Sigmoid colon (tissue), 7 donors: Measurements from ENCODE around the gene KLHL26. TPM values are rescaled to one million over a fixed set of nuclear protein-coding genes. Genes with fewer than 3 reads are reported as not detected.

ENCODE experiments used
- DNase-seq: peaks from one replicate; pipeline ENCODE4 v3.0.0-alpha.2; 2019
- H3K27ac ChIP-seq, 4 donors: fragments of 200-600 bp; sonication (generic); one replicate each; pipeline ENCODE4 v1.5.1; 2016 to 2019; ENCODE audit warnings: mild to moderate bottlenecking in 1 of 4
- H3K27me3 ChIP-seq, 3 donors: fragments of 200-600 bp; sonication (generic); one replicate each; pipeline ENCODE4 v1.5.1; 2019; ENCODE audit warnings: mild to moderate bottlenecking in 1 of 3
- H3K36me3 ChIP-seq, 4 donors: fragments of 200-600 bp; sonication (generic); one replicate each; pipeline ENCODE4 v1.5.1; 2016 to 2019
- H3K4me1 ChIP-seq, 4 donors: fragments of 200-600 bp; sonication (generic); one replicate each; pipeline ENCODE4 v1.5.1; 2017 to 2019
- H3K4me3 ChIP-seq, 4 donors: fragments of 200-600 bp; sonication (generic); one replicate each; pipeline ENCODE4 v1.5.1; 2017 to 2019; ENCODE audit warnings: mild to moderate bottlenecking in 2 of 4, moderate library complexity in 1 of 4
- H3K9me3 ChIP-seq, 4 donors: fragments of 200-600 bp in 3 of 4; sonication (generic) in 3 of 4; one replicate each; pipeline versions ENCODE4 v1.5.1 to v1.6.1; 2013 to 2019
- EP300 ChIP-seq, 4 donors: sonication (generic); formaldehyde crosslinking; IDR thresholded peaks; one replicate each; pipeline ENCODE4 v1.6.1; 2017; ENCODE audit warnings: antibody characterized with exemption in 4 of 4
- POLR2A ChIP-seq, 2 donors: fragments of 450-650 bp; IDR thresholded peaks; one replicate each; pipeline ENCODE4 v1.6.1; 2016; ENCODE audit warnings: antibody characterized with exemption in 2 of 2, mild to moderate bottlenecking in 2 of 2, moderate library complexity in 2 of 2
- POLR2AphosphoS5 ChIP-seq, 4 donors: sonication (generic); formaldehyde crosslinking; IDR thresholded peaks; one replicate each; pipeline ENCODE4 v1.6.1; 2017; ENCODE audit warnings: antibody characterized with exemption in 4 of 4
- WGBS, 2 donors: extraction: QIAGEN DNeasy Blood & Tissue Kit; methylation state at CpG; one replicate each; pipeline ENCODE4 v1.1.7; 2013; 5-methylcytosine and 5-hydroxymethylcytosine counted together
- intact Hi-C: fragments of 100-400 bp; cut with DNase I; formaldehyde crosslinking; loops from one replicate; pipeline ENCODE4 v1.15.1; 2023
- polyA plus RNA-seq, 3 donors: library from polyadenylated mRNA; stranded (reverse); fragments of 200-250 nt; gene quantifications; one replicate each; pipeline ENCODE4 v1.2.3, GENCODE V29; 2013
- total RNA-seq, 4 donors: library from RNA; depleted of rRNA; stranded (reverse); fragments of >200 nt; gene quantifications; one replicate each; pipeline ENCODE4 v1.1.0, GENCODE V29; 2016
- TF ChIP-seq, protein P1 (sequence below), 4 experiments: fragments of 450-650 bp in 3 of 4; fragments of 200-600 bp in 1 of 4; IDR thresholded peaks; one replicate each; pipeline ENCODE4 v1.5.1; 2016 to 2019; ENCODE audit warnings: antibody characterized with exemption in 4 of 4, mild to moderate bottlenecking in 3 of 4, moderate library complexity in 2 of 4
- donor health status: healthy with polysubstance abuse.
- donor health status: Bipolar disorder and iron deficiency.
- donor health status: healthy.

KLHL26 gene
- total and polyA plus RNA-seq, 7 donors, result 1.6 to 8.3 (median 4.8) TPM

DNA sequence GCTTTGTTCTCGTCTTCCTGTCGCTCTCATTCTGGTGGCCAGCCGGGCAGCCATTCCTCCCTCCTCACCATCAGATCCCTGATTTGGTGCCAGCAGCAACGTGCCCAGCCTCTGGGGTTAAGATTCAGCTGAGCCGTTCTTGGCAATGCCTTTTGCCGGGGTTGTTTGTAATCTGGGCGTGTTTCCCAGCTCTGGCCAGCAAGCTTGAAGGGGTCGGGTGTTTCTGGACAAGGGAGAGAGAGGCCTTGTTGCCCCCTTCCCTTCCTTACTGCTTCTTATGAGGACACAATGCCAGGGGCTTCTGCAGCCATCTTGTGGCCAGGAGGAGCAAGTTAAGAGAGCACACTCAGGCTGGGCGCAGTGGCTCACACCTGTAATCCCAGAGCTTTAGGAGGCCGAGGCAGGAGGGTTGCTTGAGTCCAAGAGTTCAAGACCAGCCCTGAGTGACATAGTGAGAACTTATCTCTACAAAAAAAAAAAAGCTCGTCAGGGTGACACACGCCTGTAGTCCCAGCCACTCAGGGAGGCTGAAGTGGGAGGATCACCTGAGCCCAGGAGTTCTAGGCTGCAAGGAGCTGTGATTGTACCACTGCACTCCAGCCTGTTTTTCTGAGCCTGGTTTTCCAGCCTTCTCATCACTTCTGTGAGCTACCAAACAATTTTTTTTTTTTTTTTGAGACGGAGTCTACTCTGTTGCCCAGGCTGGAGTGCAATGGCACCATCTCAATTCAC lies 35.9 kb downstream of the KLHL26 start:
- no peak for DNase-seq
- peak overlapping the region; percentile 71 to 80 (median 74) for H3K27ac ChIP-seq
- intact Hi-C loops, result no loop called here
- TF ChIP-seq EP300 (IDR thresholded peaks at IDR 0.05) (no peak), POLR2AphosphoS5 (IDR thresholded peaks at IDR 0.05) (no peak), POLR2A (IDR thresholded peaks at IDR 0.05) (no peak)
- TF ChIP-seq, protein P1, sequence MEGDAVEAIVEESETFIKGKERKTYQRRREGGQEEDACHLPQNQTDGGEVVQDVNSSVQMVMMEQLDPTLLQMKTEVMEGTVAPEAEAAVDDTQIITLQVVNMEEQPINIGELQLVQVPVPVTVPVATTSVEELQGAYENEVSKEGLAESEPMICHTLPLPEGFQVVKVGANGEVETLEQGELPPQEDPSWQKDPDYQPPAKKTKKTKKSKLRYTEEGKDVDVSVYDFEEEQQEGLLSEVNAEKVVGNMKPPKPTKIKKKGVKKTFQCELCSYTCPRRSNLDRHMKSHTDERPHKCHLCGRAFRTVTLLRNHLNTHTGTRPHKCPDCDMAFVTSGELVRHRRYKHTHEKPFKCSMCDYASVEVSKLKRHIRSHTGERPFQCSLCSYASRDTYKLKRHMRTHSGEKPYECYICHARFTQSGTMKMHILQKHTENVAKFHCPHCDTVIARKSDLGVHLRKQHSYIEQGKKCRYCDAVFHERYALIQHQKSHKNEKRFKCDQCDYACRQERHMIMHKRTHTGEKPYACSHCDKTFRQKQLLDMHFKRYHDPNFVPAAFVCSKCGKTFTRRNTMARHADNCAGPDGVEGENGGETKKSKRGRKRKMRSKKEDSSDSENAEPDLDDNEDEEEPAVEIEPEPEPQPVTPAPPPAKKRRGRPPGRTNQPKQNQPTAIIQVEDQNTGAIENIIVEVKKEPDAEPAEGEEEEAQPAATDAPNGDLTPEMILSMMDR (IDR thresholded peaks at IDR 0.05), result peak in 1 of 4 experiments; percentile 17
- H3K27me3 ChIP-seq, result no peaks in the 10 kb centered on the region
- peak overlapping the region in 1 of 4 donors; percentile 1 for H3K4me3 ChIP-seq
- H3K4me1 ChIP-seq, result peaks cover 0 to 60% (median 32%) of the 10 kb centered on the region in 4 donors
- H3K36me3 ChIP-seq, result peaks cover 12 to 27% (median 18%) of the 10 kb centered on the region in 4 donors
- WGBS, 2 donors, result 48 to 76% methylated on average over 13 of the region's 13 CpGs
- no peaks in the 10 kb centered on the region for H3K9me3 ChIP-seq

- Histone ChIP-seq H3K4me3 (no peak overlapping the region), H3K9me3 (no peaks in the 10 kb centered on the region), H3K27me3 (no peaks in the 10 kb centered on the region), H3K27ac (peak overlapping the region in 3 of 4 donors; percentile 59 to 80 (median 66)), H3K36me3 (peaks cover 0 to 9% (median under 1%) of the 10 kb centered on the region in 4 donors), H3K4me1 (peaks cover 0 to 69% (median 42%) of the 10 kb centered on the region in 4 donors)
- TF ChIP-seq EP300 (IDR thresholded peaks at IDR 0.05) (no peak), POLR2A (IDR thresholded peaks at IDR 0.05) (no peak), POLR2AphosphoS5 (IDR thresholded peaks at IDR 0.05) (peak in 3 of 4 donors; percentile 21 to 69 (median 47))
- TF ChIP-seq, protein P1 (IDR thresholded peaks at IDR 0.05), result no peak
- DNase-seq, result peak; percentile 92
- intact Hi-C loops, result no loop called here
- 64 to 84% methylated on average over 11 of the region's 11 CpGs for WGBS, 2 donors
These were observed 37.8 kb downstream of the KLHL26 start for GRCh38 chr19:18674616-18675015.

- WGBS, 2 donors, result 53 to 57% methylated on average over 5 of the region's 5 CpGs
- no peak for TF ChIP-seq POLR2AphosphoS5 (IDR thresholded peaks at IDR 0.05)
- TF ChIP-seq, protein P1 (IDR thresholded peaks at IDR 0.05), result peak in 1 of 4 experiments; percentile 12
- H3K4me1 ChIP-seq, result peaks cover 0 to 69% (median 42%) of the 10 kb centered on the region in 4 donors
These were observed 39.0 kb downstream of the KLHL26 start for GRCh38 chr19:18675779-18676178.

GRCh38 chr19:18676692-18677091 lies 39.9 kb downstream of the KLHL26 start:
- H3K9me3 ChIP-seq, result no peaks in the 10 kb centered on the region
- H3K36me3 ChIP-seq, result no peaks in the 10 kb centered on the region
- H3K4me1 ChIP-seq, result peaks cover 0 to 63% (median 39%) of the 10 kb centered on the region in 4 donors
- peak overlapping the region in 2 of 4 donors; percentile 59 to 80 for H3K27ac ChIP-seq
- no peak for DNase-seq
- no peak for TF ChIP-seq POLR2A (IDR thresholded peaks at IDR 0.05)
- TF ChIP-seq POLR2AphosphoS5 (IDR thresholded peaks at IDR 0.05), result no peak
- no peak for TF ChIP-seq EP300 (IDR thresholded peaks at IDR 0.05)
- TF ChIP-seq, protein P1 (IDR thresholded peaks at IDR 0.05), result no peak
- 83 to 88% methylated on average over 7 of the region's 7 CpGs for WGBS, 2 donors
- H3K27me3 ChIP-seq, result no peaks in the 10 kb centered on the region
- no peak overlapping the region for H3K4me3 ChIP-seq
- intact Hi-C loops, result no loop called here

More at GRCh38 chr19:18675779-18676178, 39.0 kb downstream of the KLHL26 start:
- Histone ChIP-seq H3K36me3 (peaks cover 0 to 4% (median 0%) of the 10 kb centered on the region in 4 donors), H3K27ac (peak overlapping the region in 3 of 4 donors; percentile 59 to 80 (median 66)), H3K27me3 (no peaks in the 10 kb centered on the region), H3K9me3 (no peaks in the 10 kb centered on the region), H3K4me3 (no peak overlapping the region)
- DNase-seq, result no peak
- intact Hi-C loops, result no loop called here
